IPS-11a (cell line): Measurements from ENCODE around the gene SLC29A2.
"Not testable (repeated sequence)": the region's sequence is repeated elsewhere in the genome, so short reads cannot be mapped to it uniquely, and the experiment has no call there.

Source experiments
- H3K4me3 ChIP-seq: one replicate; pipeline ENCODE4 v1.5.1; 2013; ENCODE audit warnings: low read depth, low read length, control low read depth

The SLC29A2 gene

GRCh38 chr11:66386171-66387069, 14.9 kb upstream of the SLC29A2 start:
- no peak overlapping the region for H3K4me3 ChIP-seq

GRCh38 chr11:66384316-66384715, 12.8 kb upstream of the SLC29A2 start:
- H3K4me3 ChIP-seq: not testable (repeated sequence)

- not testable (repeated sequence) for H3K4me3 ChIP-seq
Observed at GRCh38 chr11:66380264-66380663, 8.7 kb upstream of the SLC29A2 start.

- H3K4me3 ChIP-seq: not testable (repeated sequence)
Observed at GRCh38 chr11:66373690-66374287, 2.2 kb upstream of the SLC29A2 start.

GRCh38 chr11:66373265-66373664, 1.7 kb upstream of the SLC29A2 start:
- H3K4me3 ChIP-seq: no peak overlapping the region

- H3K4me3 ChIP-seq: no peak overlapping the region
Observed at GRCh38 chr11:66369073-66369894, 2.3 kb downstream of the SLC29A2 start.

- H3K4me3 ChIP-seq: no peak overlapping the region
Observed at GRCh38 chr11:66368484-66368883, 3.1 kb downstream of the SLC29A2 start.

- H3K4me3 ChIP-seq: no peak overlapping the region
Observed at GRCh38 chr11:66367561-66368312, 3.8 kb downstream of the SLC29A2 start.

- no peak overlapping the region for H3K4me3 ChIP-seq
Observed at GRCh38 chr11:66366844-66367477, 4.6 kb downstream of the SLC29A2 start.

- H3K4me3 ChIP-seq: no peak overlapping the region
Observed at GRCh38 chr11:66365711-66366619, 5.6 kb downstream of the SLC29A2 start.

- H3K4me3 ChIP-seq: no peak overlapping the region
Observed at GRCh38 chr11:66365166-66365565, 6.4 kb downstream of the SLC29A2 start.

GRCh38 chr11:66363805-66364535, 7.6 kb downstream of the SLC29A2 start:
- no peak overlapping the region for H3K4me3 ChIP-seq

- H3K4me3 ChIP-seq: no peak overlapping the region
Observed at GRCh38 chr11:66363187-66363601, 8.4 kb downstream of the SLC29A2 start.

GRCh38 chr11:66362481-66363147, 8.9 kb downstream of the SLC29A2 start:
- H3K4me3 ChIP-seq: no peak overlapping the region

- no peak overlapping the region for H3K4me3 ChIP-seq
Observed at GRCh38 chr11:66361502-66361941, 10.0 kb downstream of the SLC29A2 start.

GRCh38 chr11:66360406-66361073, 11.0 kb downstream of the SLC29A2 start:
- no peak overlapping the region for H3K4me3 ChIP-seq

GRCh38 chr11:66359662-66360087, 11.9 kb downstream of the SLC29A2 start:
- no peak overlapping the region for H3K4me3 ChIP-seq
